Endothelial cell of umbilical vein (primary cell): ENCODE results near the gene SLC6A6.

ENCODE experiments used
- FOS ChIP-seq: IDR thresholded peaks from 2 replicates; pipeline ENCODE4 v1.6.1; 2011; ENCODE audit warnings: mild to moderate bottlenecking, low read length, moderate library complexity, borderline replicate concordance; ENCODE audit not compliant: insufficient read depth
- POLR2A ChIP-seq: IDR thresholded peaks from 2 replicates; pipeline ENCODE4 v1.6.1; 2012; ENCODE audit warnings: low read depth, mild to moderate bottlenecking, control low read depth, low read length
- POLR2AphosphoS5 ChIP-seq: IDR thresholded peaks from 2 replicates; pipeline ENCODE4 v1.6.1; 2012; ENCODE audit warnings: low read depth, mild to moderate bottlenecking, control low read depth, low read length, moderate library complexity; ENCODE audit not compliant: insufficient read depth
- TF ChIP-seq, protein P1 (sequence below), 2 donors: IDR thresholded peaks; 1 replicate in 1 of 2; 2 replicates in 1 of 2; pipeline ENCODE4 v1.5.1; 2011; ENCODE audit warnings: low read length in 2 of 2, mild to moderate bottlenecking in 2 of 2, moderate library complexity in 2 of 2, control low read depth in 1 of 2, inconsistent platforms in 1 of 2, low read depth in 1 of 2; ENCODE audit not compliant: insufficient read depth in 1 of 2; ENCODE audit errors: extremely low read depth in 1 of 2

DNA sequence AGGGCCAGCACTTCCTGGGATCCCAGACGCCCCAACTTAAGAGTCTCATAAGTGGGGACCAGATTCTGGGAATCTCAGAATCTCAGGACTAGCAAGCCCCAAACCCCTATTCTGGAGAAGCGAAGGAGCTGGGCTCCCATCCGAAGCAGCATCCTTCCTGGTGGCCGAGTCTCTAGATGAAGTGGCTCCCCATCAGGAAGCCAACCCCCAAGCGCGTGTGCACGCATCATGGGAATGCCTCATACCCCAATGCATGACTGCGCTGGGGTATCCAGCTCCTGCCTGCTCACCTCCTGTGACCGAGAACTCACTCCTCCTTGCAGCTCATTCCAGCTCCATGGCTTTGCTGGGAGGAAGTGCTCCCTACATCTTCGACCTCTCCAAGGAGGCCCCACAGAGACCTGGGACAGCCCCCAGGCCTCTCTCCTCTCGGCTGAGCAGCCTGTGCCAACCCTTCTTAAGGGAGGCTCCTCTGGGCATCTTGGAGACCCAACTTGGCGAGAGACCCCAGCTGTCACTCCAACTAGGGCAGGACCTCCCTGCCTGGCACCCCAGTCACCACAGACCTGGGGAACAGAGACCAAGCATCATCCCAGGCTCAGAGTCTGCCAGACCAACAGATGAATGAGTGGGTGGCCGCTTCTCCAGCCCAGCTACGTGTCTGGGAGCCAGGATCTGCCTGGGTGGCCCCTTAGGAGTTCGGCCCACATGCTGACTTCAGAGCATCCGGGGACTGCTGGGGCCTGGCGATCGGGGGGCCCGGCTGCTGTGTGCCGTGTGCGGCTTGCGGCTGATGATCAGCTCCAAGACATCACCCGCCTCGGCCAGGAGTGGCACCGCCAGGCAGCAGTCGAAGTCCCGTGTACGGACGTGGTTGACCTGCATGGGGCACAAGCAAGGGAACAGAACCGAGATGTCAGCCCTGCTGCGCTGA is 90.8 kb downstream of the SLC6A6 start:
- TF ChIP-seq, protein P1, sequence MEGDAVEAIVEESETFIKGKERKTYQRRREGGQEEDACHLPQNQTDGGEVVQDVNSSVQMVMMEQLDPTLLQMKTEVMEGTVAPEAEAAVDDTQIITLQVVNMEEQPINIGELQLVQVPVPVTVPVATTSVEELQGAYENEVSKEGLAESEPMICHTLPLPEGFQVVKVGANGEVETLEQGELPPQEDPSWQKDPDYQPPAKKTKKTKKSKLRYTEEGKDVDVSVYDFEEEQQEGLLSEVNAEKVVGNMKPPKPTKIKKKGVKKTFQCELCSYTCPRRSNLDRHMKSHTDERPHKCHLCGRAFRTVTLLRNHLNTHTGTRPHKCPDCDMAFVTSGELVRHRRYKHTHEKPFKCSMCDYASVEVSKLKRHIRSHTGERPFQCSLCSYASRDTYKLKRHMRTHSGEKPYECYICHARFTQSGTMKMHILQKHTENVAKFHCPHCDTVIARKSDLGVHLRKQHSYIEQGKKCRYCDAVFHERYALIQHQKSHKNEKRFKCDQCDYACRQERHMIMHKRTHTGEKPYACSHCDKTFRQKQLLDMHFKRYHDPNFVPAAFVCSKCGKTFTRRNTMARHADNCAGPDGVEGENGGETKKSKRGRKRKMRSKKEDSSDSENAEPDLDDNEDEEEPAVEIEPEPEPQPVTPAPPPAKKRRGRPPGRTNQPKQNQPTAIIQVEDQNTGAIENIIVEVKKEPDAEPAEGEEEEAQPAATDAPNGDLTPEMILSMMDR (IDR thresholded peaks at IDR 0.05; ENCODE audit: extremely low read depth in 1 of 2, insufficient read depth in 1 of 2, low read depth in 1 of 2, low read length in 2 of 2), result no peak
- TF ChIP-seq POLR2AphosphoS5, result no peak
- TF ChIP-seq POLR2A, result no peak
- no peak for TF ChIP-seq FOS
